Tibial artery (tissue), 4 donors: ENCODE data around the gene WDHD1.

Experiments
- DNase-seq, 2 donors: peaks; one replicate each; pipeline ENCODE4 v3.0.0-alpha.2; 2019
- H3K27ac ChIP-seq, 2 donors: fragments of 200-600 bp; sonication (generic) in 1 of 2; 1 replicate in 1 of 2; 2 replicates in 1 of 2; pipeline ENCODE4 v1.5.1; 2018 to 2019; ENCODE audit warnings: mild to moderate bottlenecking in 1 of 2
- H3K27me3 ChIP-seq, 2 donors: fragments of 200-600 bp; sonication (generic) in 1 of 2; one replicate each; pipeline versions ENCODE4 v1.5.1 to v1.6.0; 2016 to 2019
- H3K36me3 ChIP-seq, 3 donors: fragments of 200-600 bp; sonication (generic) in 2 of 3; one replicate each; pipeline ENCODE4 v1.5.1; 2016 to 2019; ENCODE audit warnings: mild to moderate bottlenecking in 2 of 3
- H3K4me1 ChIP-seq, 4 donors: fragments of 200-600 bp; sonication (generic) in 2 of 4; 1 replicate in 3 of 4; 2 replicates in 1 of 4; pipeline ENCODE4 v1.5.1; 2016 to 2019
- H3K4me3 ChIP-seq, 2 donors: fragments of 200-600 bp; sonication (generic) in 1 of 2; 1 replicate in 1 of 2; 2 replicates in 1 of 2; pipeline ENCODE4 v1.5.1; 2018 to 2019; ENCODE audit warnings: mild to moderate bottlenecking in 2 of 2
- H3K9me3 ChIP-seq, 3 donors: fragments of 200-600 bp; sonication (generic) in 1 of 3; one replicate each; pipeline ENCODE4 v1.5.1; 2016 to 2019
- CTCF ChIP-seq, 2 experiments: fragments of 200-600 bp in 1 of 2; fragments of 450-650 bp in 1 of 2; IDR thresholded peaks; one replicate each; pipeline ENCODE4 v1.5.1; 2017 to 2019; ENCODE audit warnings: antibody characterized with exemption in 2 of 2, mild to moderate bottlenecking in 1 of 2, moderate library complexity in 1 of 2
- intact Hi-C: fragments of 100-400 bp; cut with DNase I; formaldehyde crosslinking; loops from one replicate; pipeline ENCODE4 v1.15.0; 2023; ENCODE audit warnings: low total_unique reads

Gene WDHD1

GRCh38 chr14:54922598-54922997, 104.3 kb downstream of the WDHD1 start:
- Histone ChIP-seq H3K36me3 (no peaks in the 10 kb centered on the region), H3K27me3 (peaks cover 0 to 3% of the 10 kb centered on the region in 2 donors), H3K4me1 (no peaks in the 10 kb centered on the region), H3K27ac (no peak overlapping the region), H3K4me3 (no peak overlapping the region), H3K9me3 (no peaks in the 10 kb centered on the region)
- no peak for TF ChIP-seq CTCF (IDR thresholded peaks at IDR 0.05)
- intact Hi-C loops = no loop called here
- DNase-seq = no peak

- H3K9me3 ChIP-seq = no peaks in the 10 kb centered on the region
- DNase-seq = no peak
- no peak for TF ChIP-seq CTCF (IDR thresholded peaks at IDR 0.05)
- no peaks in the 10 kb centered on the region for H3K27me3 ChIP-seq
- H3K4me1 ChIP-seq = no peaks in the 10 kb centered on the region
- H3K4me3 ChIP-seq = no peak overlapping the region
- intact Hi-C loops = no loop called here
- H3K36me3 ChIP-seq = no peaks in the 10 kb centered on the region
- H3K27ac ChIP-seq = no peak overlapping the region
These were observed 106.8 kb downstream of the WDHD1 start for GRCh38 chr14:54920052-54920451.

- no peak overlapping the region for H3K4me3 ChIP-seq
- H3K4me1 ChIP-seq = no peaks in the 10 kb centered on the region
- intact Hi-C loops = no loop called here
- H3K9me3 ChIP-seq = no peaks in the 10 kb centered on the region
- DNase-seq = no peak
- no peaks in the 10 kb centered on the region for H3K27me3 ChIP-seq
- TF ChIP-seq CTCF (IDR thresholded peaks at IDR 0.05) = no peak
- H3K36me3 ChIP-seq = no peaks in the 10 kb centered on the region
- H3K27ac ChIP-seq = no peak overlapping the region
These were observed 107.6 kb downstream of the WDHD1 start for GRCh38 chr14:54919330-54919729.

- no peaks in the 10 kb centered on the region for H3K9me3 ChIP-seq
- no peak for DNase-seq
- H3K4me3 ChIP-seq = no peak overlapping the region
- intact Hi-C loops = no loop called here
- no peaks in the 10 kb centered on the region for H3K4me1 ChIP-seq
- H3K36me3 ChIP-seq = no peaks in the 10 kb centered on the region
- H3K27me3 ChIP-seq = no peaks in the 10 kb centered on the region
- no peak overlapping the region for H3K27ac ChIP-seq
- no peak for TF ChIP-seq CTCF (IDR thresholded peaks at IDR 0.05)
These were observed 108.5 kb downstream of the WDHD1 start for GRCh38 chr14:54918427-54918826.

- Histone ChIP-seq H3K4me3 (no peak overlapping the region), H3K36me3 (no peaks in the 10 kb centered on the region), H3K27ac (no peak overlapping the region), H3K4me1 (no peaks in the 10 kb centered on the region), H3K27me3 (no peaks in the 10 kb centered on the region), H3K9me3 (no peaks in the 10 kb centered on the region)
- intact Hi-C loops = no loop called here
- no peak for DNase-seq
- TF ChIP-seq CTCF (IDR thresholded peaks at IDR 0.05) = no peak
These were observed 110.8 kb downstream of the WDHD1 start for GRCh38 chr14:54916101-54916500.
